HG03103 (cell line): ENCODE data around the gene ZNF610.

Experiments
- ATAC-seq: cut with Tn5 transposase; IDR thresholded peaks from one replicate; pipeline ENCODE4 v1.9.1; 2021; ENCODE audit warnings: low read depth; ENCODE audit not compliant: unreplicated experiment

ZNF610 gene

GRCh38 chr19:52397310-52398080, 61.5 kb downstream of the ZNF610 start, which contains the start of gene ZNF528:
Gene ZNF528, plus strand, starts transcription at chr19:52397849. Its CDS starts 4,165 bp downstream, at chr19:52402014.
- ATAC-seq = no peak

GRCh38 chr19:52398081-52398441, 62.0 kb downstream of the ZNF610 start:
- no peak for ATAC-seq

GRCh38 chr19:52410276-52410675, 74.2 kb downstream of the ZNF610 start:
- no peak for ATAC-seq

- ATAC-seq = no peak
Measured at GRCh38 chr19:52415711-52416110, 79.7 kb downstream of the ZNF610 start.
